ENCODE results near the gene ZBTB22.

DNA sequence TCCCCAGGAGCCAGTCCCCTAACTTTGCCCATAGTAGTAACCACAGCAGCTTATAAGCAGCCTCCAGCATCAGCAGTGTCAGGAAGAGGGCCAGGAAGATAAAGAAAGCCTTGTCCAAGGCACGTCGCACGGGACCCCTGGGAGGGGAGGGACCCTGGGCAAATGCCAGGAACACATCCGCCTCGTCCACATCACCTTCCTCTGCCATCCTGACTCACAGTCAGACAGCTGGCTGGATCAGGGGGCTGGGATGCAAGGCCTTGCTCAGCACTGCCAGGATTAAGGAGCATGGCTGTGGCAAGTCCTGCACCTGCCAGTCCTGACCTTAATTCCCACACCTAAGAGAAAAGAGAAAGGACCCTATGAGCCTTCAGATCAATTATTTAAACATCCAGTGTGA, 11.5 kb upstream of the ZBTB22 start:
- TF ChIP-seq, protein P1, sequence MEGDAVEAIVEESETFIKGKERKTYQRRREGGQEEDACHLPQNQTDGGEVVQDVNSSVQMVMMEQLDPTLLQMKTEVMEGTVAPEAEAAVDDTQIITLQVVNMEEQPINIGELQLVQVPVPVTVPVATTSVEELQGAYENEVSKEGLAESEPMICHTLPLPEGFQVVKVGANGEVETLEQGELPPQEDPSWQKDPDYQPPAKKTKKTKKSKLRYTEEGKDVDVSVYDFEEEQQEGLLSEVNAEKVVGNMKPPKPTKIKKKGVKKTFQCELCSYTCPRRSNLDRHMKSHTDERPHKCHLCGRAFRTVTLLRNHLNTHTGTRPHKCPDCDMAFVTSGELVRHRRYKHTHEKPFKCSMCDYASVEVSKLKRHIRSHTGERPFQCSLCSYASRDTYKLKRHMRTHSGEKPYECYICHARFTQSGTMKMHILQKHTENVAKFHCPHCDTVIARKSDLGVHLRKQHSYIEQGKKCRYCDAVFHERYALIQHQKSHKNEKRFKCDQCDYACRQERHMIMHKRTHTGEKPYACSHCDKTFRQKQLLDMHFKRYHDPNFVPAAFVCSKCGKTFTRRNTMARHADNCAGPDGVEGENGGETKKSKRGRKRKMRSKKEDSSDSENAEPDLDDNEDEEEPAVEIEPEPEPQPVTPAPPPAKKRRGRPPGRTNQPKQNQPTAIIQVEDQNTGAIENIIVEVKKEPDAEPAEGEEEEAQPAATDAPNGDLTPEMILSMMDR (IDR thresholded peaks at IDR 0.05), result no peak
- TF ChIP-seq POLR2A (IDR thresholded peaks at IDR 0.05), result no peak
